HepG2 (cell line): Measurements from ENCODE around the gene POLE. TPM values are rescaled to one million over a fixed set of nuclear protein-coding genes. Genes with fewer than 3 reads are reported as not detected.

ENCODE experiments used
- BRCA1 ChIP-seq: sonication (generic); formaldehyde crosslinking; IDR thresholded peaks from 2 replicates; pipeline ENCODE4 v1.4.0; 2020; ENCODE audit warnings: missing genetic modification reagents
- CHD2 ChIP-seq: IDR thresholded peaks from 2 replicates; pipeline ENCODE4 v1.6.1; 2011; ENCODE audit warnings: low read depth, low read length, improper control_type of control experiment
- CREBL2 ChIP-seq: sonication (generic); formaldehyde crosslinking; IDR thresholded peaks from 2 replicates; pipeline ENCODE4 v1.8.1; 2023; ENCODE audit warnings: missing genetic modification reagents, mild to moderate bottlenecking, borderline replicate concordance
- CTCF ChIP-seq: sonication (generic); formaldehyde crosslinking; IDR thresholded peaks from 2 replicates; pipeline ENCODE4 v1.5.0; 2020; ENCODE audit warnings: mild to moderate bottlenecking, missing genetic modification reagents, moderate library complexity
- FOSL1 ChIP-seq: sonication (generic); formaldehyde crosslinking; IDR thresholded peaks from 2 replicates; pipeline ENCODE4 v1.9.0; 2021; ENCODE audit warnings: missing genetic modification reagents, borderline replicate concordance
- HNF1B ChIP-seq: sonication (generic); formaldehyde crosslinking; IDR thresholded peaks from 2 replicates; pipeline ENCODE4 v1.5.1; 2020; ENCODE audit warnings: mild to moderate bottlenecking, moderate library complexity, missing genetic modification reagents
- ISX ChIP-seq: sonication (generic); formaldehyde crosslinking; conservative IDR thresholded peaks from 2 replicates; pipeline ENCODE4 v1.5.0; 2020; ENCODE audit warnings: missing genetic modification reagents
- KLF12 ChIP-seq: sonication (generic); formaldehyde crosslinking; IDR thresholded peaks from 2 replicates; pipeline ENCODE4 v1.4.0; 2020; ENCODE audit warnings: missing genetic modification reagents, borderline replicate concordance
- KLF16 ChIP-seq, 2 experiments: sonication (generic) in 1 of 2; formaldehyde crosslinking in 1 of 2; IDR thresholded peaks; 2 replicates each; pipeline versions ENCODE4 v1.6.1 to v1.8.0; 2016 to 2023; ENCODE audit warnings: missing genetic modification reagents in 2 of 2, missing compliant biosample characterization in 1 of 2
- MNT ChIP-seq: fragments of 450-650 bp; IDR thresholded peaks from 2 replicates; pipeline ENCODE4 v1.6.1; 2016
- MYC ChIP-seq: sonication (generic); formaldehyde crosslinking; IDR thresholded peaks from 2 replicates; pipeline ENCODE4 v1.9.0; 2021; ENCODE audit warnings: missing genetic modification reagents, borderline replicate concordance
- PRDM15 ChIP-seq: sonication (generic); formaldehyde crosslinking; IDR thresholded peaks from 2 replicates; pipeline ENCODE4 v1.4.0; 2020; ENCODE audit warnings: missing genetic modification reagents
- TCF7 ChIP-seq: sonication (generic); IDR thresholded peaks from 2 replicates; pipeline ENCODE4 v1.6.1; 2016; ENCODE audit warnings: antibody characterized with exemption, low read depth
- XRCC5 ChIP-seq: fragments of 200-400 bp; formaldehyde crosslinking; optimal IDR thresholded peaks from 2 replicates; pipeline ENCODE3; 2017; ENCODE audit warnings: mild to moderate bottlenecking, low read length
- ZFP37 ChIP-seq: sonication (generic); formaldehyde crosslinking; IDR thresholded peaks from 2 replicates; pipeline ENCODE4 v1.4.0; 2020; ENCODE audit warnings: missing genetic modification reagents, borderline replicate concordance
- ZNF354B ChIP-seq: sonication (generic); formaldehyde crosslinking; IDR thresholded peaks from 2 replicates; pipeline ENCODE4 v1.8.0; 2022; ENCODE audit warnings: mild to moderate bottlenecking, missing genetic modification reagents
- ZNF441 ChIP-seq: sonication (generic); formaldehyde crosslinking; IDR thresholded peaks from 2 replicates; pipeline ENCODE4 v1.7.0; 2021; ENCODE audit warnings: missing genetic modification reagents, borderline replicate concordance
- ZNF629 ChIP-seq: sonication (generic); formaldehyde crosslinking; conservative IDR thresholded peaks from 2 replicates; pipeline ENCODE4 v1.5.0; 2020; ENCODE audit warnings: missing genetic modification reagents
- ZNF841 ChIP-seq: sonication (generic); formaldehyde crosslinking; IDR thresholded peaks from 2 replicates; pipeline ENCODE4 v1.8.1; 2023; ENCODE audit warnings: missing genetic modification reagents, borderline replicate concordance
- polyA plus RNA-seq, 8 experiments: library from polyadenylated mRNA; depleted of rRNA in 3 of 8; stranded (reverse) in 7 of 8; unstranded in 1 of 8; fragments of >200 nt; fragmentation: Illumina TruSeq in 4 of 8; extraction: Trizol in 4 of 8; gene quantifications; 2 replicates each; pipeline versions ENCODE4 v1.2.1 to v1.2.3, GENCODE V29; 2011 to 2016; ENCODE audit warnings: low read depth in 4 of 8, missing spikeins in 1 of 8, mixed read lengths in 1 of 8; ENCODE audit not compliant: insufficient read depth in 1 of 8
- total RNA-seq, 5 experiments: library from RNA; depleted of rRNA; stranded (reverse); fragments of >200 nt; fragmentation: Illumina TruSeq; extraction: Trizol; gene quantifications; 2 replicates each; pipeline ENCODE4 v1.2.3, GENCODE V29; 2016; ENCODE audit warnings: low read depth in 1 of 5

The POLE gene
- total and polyA plus RNA-seq, 2 of the 13 experiments (the other 11 are each of a cell fraction or from before 2014, with no cell fraction given), result 25.3 to 52.2 TPM

- TF ChIP-seq CHD2 (no peak), PRDM15 (CRISPR knock-in tag) (no peak), ZNF629 (CRISPR knock-in tag) (no peak), ZNF441 (CRISPR knock-in tag) (peak; percentile 48; the same call in 1 of the 2 replicates), BRCA1 (CRISPR knock-in tag) (no peak), MNT (0 out of 2 replicates have a peak, but pooled peaks have one; percentile 50), MYC (peak; percentile 31; the same call in 1 of the 2 replicates), KLF12 (CRISPR knock-in tag) (no peak), ZNF354B (no peak), KLF16 (CRISPR knock-in tag; IDR thresholded peaks at IDR 0.05) (0 out of 4 replicates have a peak, but pooled peaks of 1 of the 2 experiments have one; percentile 31), TCF7 (no peak), ISX (CRISPR knock-in tag) (no peak), CTCF (CRISPR knock-in tag) (peak; percentile 96), FOSL1 (CRISPR knock-in tag) (no peak), ZNF841 (CRISPR knock-in tag) (no peak), CREBL2 (CRISPR knock-in tag) (no peak), XRCC5 (peak; percentile 74), ZFP37 (CRISPR knock-in tag) (no peak), HNF1B (peak; percentile 59; the same call in 1 of the 2 replicates)
Observed at GRCh38 chr12:132614861-132615578, 72.1 kb downstream of the POLE start (continued).
